ENCODE measurements around the gene ARID4B. TPM values are rescaled to one million over a fixed set of nuclear protein-coding genes. Genes with fewer than 3 reads are reported as not detected.
A peak's percentile ranks its signal among the peaks of the same experiment; 100 is the strongest.
"Not testable (repeated sequence)": the region's sequence is repeated elsewhere in the genome, so short reads cannot be mapped to it uniquely, and the experiment has no call there.

ARID4B gene
- total RNA-seq, 1 donor from 2014 or later, result 18.3 TPM

DNA sequence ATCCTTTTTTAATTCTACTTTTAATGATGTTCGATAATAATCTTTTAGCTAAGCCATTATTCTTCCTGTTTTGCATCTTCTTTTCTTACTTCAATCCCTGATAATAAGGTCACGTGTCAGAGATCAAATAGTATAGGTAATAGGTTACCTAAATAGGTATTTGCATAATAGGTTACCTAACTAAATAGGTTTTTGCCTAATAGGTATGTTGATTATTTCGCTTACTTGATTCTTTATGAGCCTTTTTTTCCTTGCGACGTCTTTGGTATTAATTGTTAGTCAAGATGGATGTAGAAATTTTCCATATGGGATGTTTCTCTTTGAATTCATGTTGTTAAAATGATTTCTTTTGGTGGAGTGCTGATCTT lies 2.9 kb upstream of the ARID4B start:
- intact Hi-C loops (cut with micrococcal nuclease), result loop anchor here (10.0 kb wide), 2 partner anchors 76 to 84 kb away; no protein-coding TSS in a partner anchor
- no peak for ATAC-seq

DNA sequence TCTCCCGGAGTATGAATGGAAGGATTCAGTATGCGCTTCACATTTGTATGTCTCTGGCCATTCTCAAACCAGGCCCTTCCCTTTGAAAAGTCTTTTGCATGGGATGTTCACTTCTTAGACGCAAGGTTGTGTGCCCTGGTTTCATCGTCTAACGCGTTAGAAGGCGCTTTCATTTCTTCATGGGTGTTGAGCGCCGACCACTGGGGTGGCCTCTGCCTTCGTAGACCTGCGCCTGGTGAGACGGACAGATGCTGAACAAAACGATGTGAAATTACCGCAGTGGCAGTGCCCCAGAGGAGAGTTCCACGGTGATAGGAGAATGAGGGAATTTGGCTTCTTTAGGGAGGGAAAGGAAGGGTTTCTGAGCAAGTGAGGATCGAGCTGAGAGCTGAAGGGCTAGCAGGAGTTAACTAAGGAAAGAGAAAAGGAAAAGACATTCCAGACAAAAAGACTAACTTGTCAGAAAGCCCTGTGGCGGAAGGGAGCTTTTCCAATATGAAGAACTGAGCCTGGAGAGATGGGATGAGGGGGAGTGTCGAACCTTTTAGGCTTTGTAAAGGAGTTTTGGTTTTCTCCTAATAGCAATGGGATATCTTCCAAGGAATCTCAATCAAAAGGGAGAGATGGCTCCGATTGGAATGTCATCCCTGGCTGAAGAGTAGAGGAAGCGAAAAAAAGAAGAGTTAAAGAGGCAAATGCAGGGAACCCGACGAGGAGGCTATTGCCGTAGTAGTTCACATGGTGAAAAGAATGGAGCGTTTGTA lies 1.3 kb upstream of the ARID4B start:
- intact Hi-C loops (cut with micrococcal nuclease), result loop anchor here (5.0 kb wide), 1 partner anchor 38 kb away; the partner anchor contains the start of gene TBCE
- DNase-seq, result no peak
- ATAC-seq, result no peak

More for the DNA sequence above, 2.9 kb upstream of the ARID4B start:
- no peak for DNase-seq

DNA sequence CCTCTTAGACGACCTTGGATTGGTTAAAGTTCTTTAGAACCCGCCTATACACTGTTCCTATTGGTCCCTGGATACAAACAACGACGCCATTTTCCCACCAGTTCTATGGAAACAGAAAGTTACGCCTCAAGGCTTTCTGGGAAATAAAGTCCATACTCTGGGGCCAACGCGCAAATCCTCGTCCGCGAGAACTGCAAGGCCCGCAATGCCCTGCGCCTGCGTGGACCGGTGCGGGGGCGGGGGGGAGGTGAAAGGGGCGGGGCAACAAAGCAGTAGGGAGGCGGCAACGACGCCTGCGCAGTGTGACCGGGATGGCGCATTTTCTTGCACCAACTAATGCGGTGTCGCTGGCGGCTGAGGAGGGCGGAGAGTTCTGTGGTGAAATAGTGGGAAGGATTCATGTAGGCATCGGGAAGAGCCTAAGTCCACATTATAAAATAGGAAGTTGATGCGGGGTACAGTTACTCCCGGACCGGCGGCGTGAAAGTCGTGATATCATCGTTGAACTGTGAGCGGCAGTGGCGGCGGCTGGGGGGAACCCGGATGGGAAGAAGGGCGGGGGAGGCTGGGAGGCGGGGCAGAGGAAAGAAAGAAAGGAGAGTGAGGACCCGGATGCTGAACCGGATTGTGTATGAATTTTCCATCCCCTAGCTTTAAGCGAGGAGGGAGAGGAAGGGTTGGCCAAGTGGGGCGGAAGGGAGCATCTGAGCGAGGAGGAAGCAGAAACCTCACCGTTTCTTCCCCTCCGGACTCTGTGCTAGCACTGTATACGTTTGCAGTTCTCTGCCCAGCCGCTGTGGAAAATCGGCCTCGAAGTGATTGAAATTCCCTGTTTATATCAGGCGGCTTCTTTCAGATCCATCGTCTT lies 526 bp upstream of the ARID4B start, which contains the start of gene GGPS1:
Gene GGPS1, plus strand, starts transcription at position 300 of the 868 bp plus-strand sequence. CDS start 6,695 bp downstream, outside the sequence.
- DNase-seq (peak; percentile 98), ATAC-seq (peak; percentile 93)
- intact Hi-C loops (cut with micrococcal nuclease), result loop anchor here (5.0 kb wide), 1 partner anchor 39 kb away; the partner anchor contains the start of gene TBCE

DNA sequence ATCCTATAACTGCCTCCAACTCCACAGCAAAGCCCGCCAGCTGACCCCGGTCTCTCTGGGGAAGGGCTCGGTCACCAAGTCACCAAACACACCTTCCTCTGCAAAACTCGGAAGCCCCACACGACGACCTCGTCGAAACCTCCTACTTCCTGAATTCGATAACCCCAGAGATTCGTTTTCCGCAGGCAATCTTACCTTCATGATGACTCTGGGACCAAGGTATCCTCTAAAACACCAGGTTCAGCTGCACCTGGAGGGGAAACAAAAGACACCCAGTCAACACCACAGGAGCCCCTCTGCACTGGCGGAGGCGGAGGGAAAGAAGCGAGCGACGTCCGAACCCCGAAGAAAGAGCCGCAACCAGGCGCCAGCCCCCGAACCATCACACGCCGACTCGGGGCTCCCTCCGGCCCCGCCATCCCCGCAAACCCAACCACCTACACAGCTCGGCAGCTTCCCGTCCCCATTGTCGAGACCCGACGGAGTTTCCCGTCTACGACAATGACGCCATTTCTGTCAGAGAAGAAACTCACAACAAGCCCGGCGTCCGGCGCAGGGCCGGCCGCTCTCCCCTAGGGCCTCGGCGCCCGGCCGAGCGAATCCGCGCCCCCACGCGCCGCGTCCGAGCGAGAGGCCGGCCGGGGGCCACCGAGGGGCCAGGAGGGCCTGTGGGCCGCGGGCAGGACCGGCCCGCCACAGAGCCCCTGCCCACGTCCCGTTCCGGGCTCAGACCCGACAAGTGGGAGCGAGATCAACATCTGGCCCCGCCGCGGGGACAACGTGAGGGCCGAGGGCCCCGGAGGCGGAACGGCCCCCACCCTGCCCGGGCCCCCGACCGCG lies 1.0 kb downstream of the ARID4B start:
- DNase-seq (peak; percentile 54), ATAC-seq (peak; percentile 9)
- intact Hi-C loops (cut with micrococcal nuclease), result loop anchor here (5.0 kb wide), 1 partner anchor 40 kb away; the partner anchor contains the start of gene TBCE

DNA sequence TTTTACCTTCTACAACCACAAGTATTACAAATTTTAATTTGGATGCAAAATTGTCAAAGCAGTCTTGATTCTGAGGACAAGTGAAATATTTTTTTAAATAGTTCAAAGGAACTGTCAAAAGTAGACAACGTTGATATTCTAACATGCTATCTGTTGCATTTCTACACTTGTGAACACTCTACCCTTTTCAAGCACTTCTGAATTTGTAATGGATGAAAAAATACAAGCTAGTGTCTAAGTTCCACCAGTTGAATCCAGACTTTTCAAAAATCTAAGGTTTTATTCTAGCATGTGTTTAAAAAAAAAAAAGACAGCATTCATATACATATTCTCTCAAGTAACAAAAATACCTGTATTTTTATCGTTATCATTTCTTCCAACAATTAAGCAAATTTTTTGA lies 2.1 kb downstream of the ARID4B start:
- no peak for ATAC-seq

DNA sequence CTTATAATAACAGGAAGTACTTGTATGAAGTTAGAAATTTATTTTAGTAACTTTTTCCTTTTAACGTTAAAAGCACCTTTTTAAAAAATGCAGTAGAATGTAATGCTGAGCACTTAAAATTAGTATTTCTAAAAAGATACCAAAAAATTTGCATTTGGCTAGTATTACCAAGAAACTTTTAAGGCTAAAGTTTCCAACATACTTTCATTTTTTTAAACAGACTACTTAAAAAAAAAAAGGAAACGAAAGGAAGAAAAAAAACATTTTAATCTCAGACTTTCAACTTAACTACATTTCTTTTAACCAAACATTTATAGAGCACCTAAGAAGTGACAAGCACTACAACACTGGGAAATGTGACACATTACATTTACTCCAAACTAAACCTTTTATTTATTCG lies 2.8 kb downstream of the ARID4B start:
- ATAC-seq (no peak), DNase-seq (no peak)
- intact Hi-C loops (cut with micrococcal nuclease), result loop anchor here (5.0 kb wide), 1 partner anchor 42 kb away; the partner anchor contains the start of gene TBCE

More for the DNA sequence above, 2.1 kb downstream of the ARID4B start:
- intact Hi-C loops (cut with micrococcal nuclease), result loop anchor here (5.0 kb wide), 1 partner anchor 41 kb away; the partner anchor contains the start of gene TBCE
- no peak for DNase-seq

DNA sequence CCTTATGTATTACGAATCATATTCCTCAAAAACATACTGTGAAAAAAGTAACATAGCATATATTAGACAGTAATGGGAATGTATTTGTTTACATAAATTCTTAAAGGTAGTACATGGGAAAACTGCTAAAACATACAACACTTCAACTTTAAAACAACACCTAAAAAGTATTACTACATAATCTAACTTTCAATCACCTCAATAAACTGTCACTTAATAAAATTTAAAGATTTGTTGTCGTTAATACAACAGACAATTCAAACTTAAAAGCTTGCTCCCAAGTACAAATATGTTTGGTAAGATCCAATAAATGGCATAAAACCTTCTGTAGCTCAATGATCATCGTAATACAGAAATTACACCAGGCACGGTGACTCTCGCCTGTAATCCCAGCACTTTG lies 3.7 kb downstream of the ARID4B start:
- no peak for ATAC-seq
- intact Hi-C loops (cut with micrococcal nuclease), result no loop called here
- DNase-seq, result no peak

DNA sequence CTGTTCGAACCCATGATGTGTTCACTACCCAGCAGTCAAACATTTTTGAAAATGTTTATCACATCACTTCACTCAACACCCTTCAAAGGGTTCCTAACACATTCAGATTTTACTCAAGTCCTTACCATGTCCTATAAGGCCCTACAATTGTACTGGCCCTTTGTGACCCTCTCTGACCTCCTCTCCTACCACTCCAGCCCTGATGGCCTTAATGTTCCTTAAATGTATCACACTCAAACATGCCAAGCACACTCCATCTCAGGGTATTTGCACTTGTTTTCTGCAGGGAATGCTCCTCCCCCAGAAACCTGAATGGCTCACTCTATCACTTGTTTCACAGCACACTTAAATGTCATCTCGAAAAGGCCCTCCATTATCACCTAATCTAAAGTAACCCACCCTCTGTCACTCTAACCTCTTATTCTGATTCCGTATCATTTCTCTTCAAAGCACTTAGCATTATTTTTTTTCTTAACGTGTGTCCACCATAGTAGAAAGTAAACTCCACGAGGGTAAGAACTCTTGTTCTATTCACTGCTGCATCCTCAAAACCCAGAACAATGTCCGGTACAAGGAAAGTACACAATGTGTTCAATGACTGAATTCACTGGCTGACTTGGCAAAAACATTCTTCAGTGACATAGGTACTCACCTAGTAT lies 7.3 kb downstream of the ARID4B start:
- intact Hi-C loops (cut with micrococcal nuclease), result no loop called here
- ATAC-seq, result peak; percentile 17
- DNase-seq, result no peak

DNA sequence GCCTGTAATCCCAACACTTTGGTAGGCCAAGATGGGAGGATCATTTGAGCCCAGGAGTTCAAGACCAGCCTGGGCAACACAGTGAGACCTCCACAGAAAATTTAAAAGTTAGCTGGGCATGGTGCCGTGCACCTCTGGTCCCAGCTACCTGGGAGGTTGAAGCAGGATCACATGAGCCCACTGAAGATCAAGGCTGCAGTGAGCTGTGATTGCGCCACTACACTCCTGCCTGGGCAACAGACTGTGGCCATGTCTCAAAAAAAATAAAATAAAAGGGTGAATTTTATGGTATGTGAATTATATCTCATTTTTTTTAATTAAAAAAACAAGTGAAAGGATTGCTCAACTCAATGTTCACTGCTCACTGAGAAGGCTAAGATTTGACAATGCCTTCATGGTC lies 8.7 kb downstream of the ARID4B start:
- no peak for DNase-seq
- intact Hi-C loops (cut with micrococcal nuclease), result no loop called here
- ATAC-seq, result no peak

DNA sequence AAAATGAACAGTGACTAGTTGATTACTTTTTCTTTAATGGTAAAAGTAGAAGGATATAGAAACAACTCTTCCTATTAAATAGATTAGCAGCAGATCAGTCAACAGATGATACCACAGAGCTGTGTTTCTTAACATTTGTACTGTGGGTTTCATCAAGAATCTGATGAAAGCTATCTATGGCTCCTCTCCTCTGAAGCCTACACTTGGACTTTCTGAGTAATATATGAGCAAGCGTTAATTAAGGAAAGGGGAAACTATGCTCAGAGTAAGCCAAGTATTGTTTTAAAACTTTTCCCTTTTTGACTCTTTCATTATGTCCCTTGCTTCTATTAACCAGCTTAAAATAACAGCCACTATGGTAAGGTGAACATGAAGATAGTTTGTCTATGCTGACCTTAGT lies 10.8 kb downstream of the ARID4B start:
- intact Hi-C loops (cut with micrococcal nuclease), result no loop called here
- no peak for ATAC-seq
- no peak for DNase-seq

DNA sequence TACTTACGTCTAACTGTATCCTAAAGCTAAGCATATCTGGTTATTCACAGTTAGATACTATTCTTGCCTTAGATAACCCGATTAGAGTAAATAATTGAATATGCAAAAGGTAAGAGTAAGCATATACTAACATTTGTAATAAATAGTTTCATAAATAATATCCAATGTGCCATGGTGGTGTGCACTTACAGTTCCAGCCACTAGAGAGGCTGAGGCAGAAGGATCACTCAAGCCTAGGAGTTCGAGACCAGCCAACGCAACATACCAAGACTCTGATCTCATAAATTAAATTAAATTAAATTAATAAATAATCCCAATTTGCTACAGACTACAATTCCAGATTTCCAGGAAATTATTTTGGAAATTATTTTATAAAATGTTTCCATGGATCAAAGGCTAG lies 12.2 kb downstream of the ARID4B start:
- intact Hi-C loops (cut with micrococcal nuclease), result no loop called here
- ATAC-seq (no peak), DNase-seq (no peak)

DNA sequence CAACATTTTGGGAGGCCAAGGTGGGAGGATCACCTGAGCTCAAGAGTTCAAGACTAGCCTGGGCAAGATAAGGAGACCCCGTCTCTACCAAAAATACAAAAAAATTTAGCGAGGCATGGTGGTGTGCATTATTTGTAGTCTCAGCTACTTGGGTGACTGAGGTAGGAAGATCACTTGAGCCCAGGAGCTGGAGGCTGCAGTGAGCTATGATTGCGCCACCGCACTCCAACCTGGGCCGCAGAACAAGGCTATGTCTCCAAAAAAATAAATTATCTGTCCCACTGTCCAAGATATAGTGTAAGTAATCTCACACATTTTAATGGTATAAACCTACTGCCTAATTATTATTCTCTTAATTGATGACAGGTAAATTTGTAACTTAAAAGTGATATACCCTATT lies 12.8 kb downstream of the ARID4B start:
- DNase-seq (no peak), ATAC-seq (no peak)
- intact Hi-C loops (cut with micrococcal nuclease), result no loop called here

DNA sequence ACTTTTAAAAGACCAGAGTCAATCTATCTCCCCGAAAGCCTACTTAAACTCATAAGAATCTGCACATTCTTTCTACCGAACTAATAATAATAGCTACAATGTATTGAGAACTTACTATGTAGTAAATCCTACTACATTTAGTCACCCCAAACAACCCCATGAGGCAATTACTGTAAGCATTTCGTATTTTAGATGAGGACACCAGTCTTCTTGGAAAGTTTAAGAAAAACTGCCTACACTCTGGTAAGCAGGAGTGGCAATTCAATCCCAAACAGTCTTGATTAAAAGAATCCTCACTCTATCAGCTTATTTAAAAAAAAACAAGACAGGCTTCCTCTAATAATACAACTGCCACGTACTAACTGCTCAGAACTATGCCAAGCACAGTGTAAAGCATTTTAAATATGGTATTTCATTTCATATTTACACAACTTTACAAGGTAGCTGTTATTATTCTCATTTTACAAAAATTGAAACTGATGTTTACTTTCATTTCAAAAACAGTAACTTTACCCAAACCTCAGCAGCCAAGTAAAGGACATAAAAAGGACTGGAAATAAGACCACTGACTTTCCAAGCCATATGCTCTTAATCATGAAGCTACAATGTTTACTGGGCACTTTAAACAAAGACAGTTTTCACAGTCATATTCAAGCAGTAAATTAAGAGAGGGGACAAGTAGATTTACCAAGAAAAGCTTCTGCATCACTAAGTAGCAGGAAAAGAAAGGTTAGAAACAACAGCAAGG lies 13.9 kb downstream of the ARID4B start:
- ATAC-seq, result no peak
- intact Hi-C loops (cut with micrococcal nuclease), result no loop called here

DNA sequence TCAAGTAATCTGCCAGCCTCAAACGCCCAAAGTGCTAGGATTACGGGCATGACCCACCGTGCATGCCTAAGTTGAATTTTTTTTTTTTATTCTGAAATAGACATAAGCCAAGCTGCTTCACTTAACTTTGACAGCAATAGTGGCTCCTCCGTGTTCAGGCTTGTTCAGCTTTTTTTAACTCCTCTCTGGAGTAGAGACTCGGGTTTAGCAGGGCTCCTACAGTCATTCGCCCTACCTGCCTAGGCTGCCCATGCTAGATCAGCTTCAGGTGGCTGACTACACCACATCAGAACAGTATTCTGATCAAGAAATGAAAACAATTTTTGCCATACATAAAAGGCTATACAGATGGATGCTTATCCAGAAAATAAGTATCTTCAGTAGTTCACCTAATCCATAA lies 14.7 kb downstream of the ARID4B start:
- ATAC-seq, result no peak
- no peak for DNase-seq
- intact Hi-C loops (cut with micrococcal nuclease), result no loop called here

More for the DNA sequence above, 13.9 kb downstream of the ARID4B start:
- no peak for DNase-seq

DNA sequence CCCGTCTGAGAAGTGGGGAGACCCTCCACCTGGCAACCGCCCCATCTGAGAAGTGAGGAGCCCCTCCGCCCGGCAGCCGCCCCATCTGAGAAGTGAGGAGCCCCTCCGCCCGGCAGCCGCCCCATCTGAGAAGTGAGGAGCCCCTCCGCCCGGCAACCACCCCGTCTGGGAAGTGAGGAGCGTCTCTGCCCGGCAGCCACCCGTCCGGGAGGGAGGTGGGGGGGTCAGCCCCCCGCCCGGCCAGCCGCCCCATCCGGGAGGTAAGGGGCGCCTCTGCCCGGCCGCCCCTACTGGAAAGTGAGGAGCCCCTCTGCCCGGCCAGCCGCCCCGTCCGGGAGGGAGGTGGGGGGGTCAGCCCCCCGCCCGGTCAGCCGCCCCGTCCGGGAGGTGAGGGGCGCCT lies 18.8 kb downstream of the ARID4B start:
- DNase-seq, result not testable (repeated sequence)

DNA sequence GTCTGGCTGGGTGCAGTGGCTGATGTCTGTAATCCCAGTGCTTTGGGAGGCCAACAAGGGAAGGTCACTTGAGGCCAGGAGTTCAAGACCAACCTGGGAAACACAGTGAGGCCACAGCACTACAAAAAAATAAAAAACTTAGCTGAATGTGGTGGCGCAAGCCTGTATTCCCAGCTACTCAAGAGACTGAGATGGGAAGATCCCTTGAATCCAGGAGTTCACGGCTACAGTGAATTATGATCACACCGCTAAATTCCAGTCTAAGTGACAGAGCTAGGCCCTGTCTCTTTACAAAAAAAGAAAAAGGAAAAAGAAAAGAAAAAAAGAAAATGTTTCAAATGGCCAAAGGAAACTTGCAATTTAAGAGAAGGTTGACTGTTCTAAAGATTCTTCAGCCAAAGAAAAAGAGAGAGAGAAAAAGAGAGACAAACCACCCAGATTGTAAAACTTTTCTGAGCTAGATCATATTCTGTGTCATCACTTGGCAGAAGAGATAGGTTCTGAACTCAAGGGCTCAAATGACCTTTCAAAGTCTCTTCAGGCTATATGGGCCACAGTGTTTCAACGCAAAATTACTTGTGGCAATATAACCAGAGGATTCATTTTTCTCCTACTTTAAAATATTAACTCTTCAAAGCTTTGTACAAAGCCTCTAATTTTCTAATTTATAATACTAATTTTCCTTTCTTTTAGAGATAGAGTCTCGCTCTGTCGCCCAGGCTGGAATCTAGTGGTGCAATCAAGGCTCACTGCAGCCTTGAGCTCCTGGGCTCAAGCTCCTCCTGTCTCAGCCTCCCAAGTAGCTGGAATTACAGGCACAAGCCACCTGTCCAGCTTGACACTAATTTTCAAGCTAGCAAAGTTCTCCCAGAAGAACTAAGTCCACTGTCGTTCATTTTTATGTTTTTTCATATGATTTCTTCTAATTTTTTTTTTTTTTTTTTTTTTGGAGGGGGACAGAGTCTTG lies 20.5 kb downstream of the ARID4B start:
- no peak for DNase-seq
- intact Hi-C loops (cut with micrococcal nuclease), result no loop called here
- ATAC-seq, result peak; percentile 41

More for the DNA sequence above, 18.8 kb downstream of the ARID4B start:
- ATAC-seq; intact Hi-C loops (cut with micrococcal nuclease): not testable (repeated sequence)

Measured in left ventricle myocardium superior (tissue), 1 donor.